ENCODE results near the gene TMEM115. TPM values are rescaled to one million over a fixed set of nuclear protein-coding genes. Genes with fewer than 3 reads are reported as not detected.
A peak's percentile ranks its signal among the peaks of the same experiment; 100 is the strongest.

TMEM115 gene
- total RNA-seq, 1 donor from 2014 or later = 55.7 TPM

GRCh38 chr3:50370594-50370993, 11.3 kb upstream of the TMEM115 start:
- Histone ChIP-seq H3K27me3 (no peaks in the 10 kb centered on the region), H3K27ac (no peak overlapping the region), H3K4me1 (peaks cover 0 to 3% of the 10 kb centered on the region in 2 donors), H3K9me3 (no peaks in the 10 kb centered on the region), H3K4me3 (no peak overlapping the region), H3K36me3 (no peaks in the 10 kb centered on the region)
- DNase-seq (ENCODE audit: low spot score in 2 of 2) = no peak
- TF ChIP-seq CTCF (IDR thresholded peaks at IDR 0.05) = no peak
- intact Hi-C loops (cut with DNase I) = no loop called here

DNA sequence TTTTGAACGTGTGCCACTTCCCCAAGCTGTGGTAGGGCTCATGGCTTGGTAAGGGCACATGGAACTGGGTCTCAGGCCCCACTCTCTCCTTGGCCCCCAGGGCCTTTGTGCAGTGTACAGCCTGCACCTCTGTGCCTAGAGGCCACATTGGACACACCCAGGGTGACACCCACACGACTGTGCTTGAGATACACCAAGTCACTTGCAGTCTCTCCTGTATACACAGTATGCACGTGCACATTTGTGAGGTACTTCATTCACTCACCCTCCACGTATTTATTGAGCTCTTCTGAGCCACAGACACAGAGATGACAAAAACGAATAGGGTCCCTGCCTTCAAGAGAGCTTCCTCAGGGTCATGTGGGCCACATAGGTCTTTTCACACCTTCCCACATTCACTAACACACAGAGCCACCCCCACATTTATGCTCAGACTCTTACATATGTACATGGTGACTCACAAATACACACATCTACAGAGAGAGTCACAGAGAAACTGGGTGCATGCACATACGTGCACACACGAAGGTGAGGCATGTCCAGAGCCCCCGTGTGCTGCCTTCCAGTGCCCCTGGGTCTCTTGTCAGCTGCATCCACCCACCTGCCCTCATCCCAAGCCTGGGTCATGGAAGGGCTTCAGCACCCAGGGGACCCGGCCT, 9.8 kb upstream of the TMEM115 start:
- DNase-seq (ENCODE audit: low spot score in 2 of 2) = no peak
- H3K4me3 ChIP-seq = no peak overlapping the region
- H3K4me1 ChIP-seq = peaks cover 0 to 14% of the 10 kb centered on the region in 2 donors
- no peaks in the 10 kb centered on the region for H3K9me3 ChIP-seq
- H3K27me3 ChIP-seq = no peaks in the 10 kb centered on the region
- intact Hi-C loops (cut with DNase I) = no loop called here
- TF ChIP-seq CTCF (IDR thresholded peaks at IDR 0.05) = no peak
- H3K27ac ChIP-seq = no peak overlapping the region
- no peaks in the 10 kb centered on the region for H3K36me3 ChIP-seq

GRCh38 chr3:50365842-50366220, 6.5 kb upstream of the TMEM115 start:
- Histone ChIP-seq H3K27ac (no peak overlapping the region), H3K4me1 (peaks cover 0 to 14% of the 10 kb centered on the region in 2 donors), H3K27me3 (no peaks in the 10 kb centered on the region), H3K36me3 (no peaks in the 10 kb centered on the region), H3K9me3 (no peaks in the 10 kb centered on the region), H3K4me3 (peak overlapping the region; percentile 65 to 73)
- no peak for DNase-seq (ENCODE audit: low spot score in 2 of 2)
- TF ChIP-seq CTCF (IDR thresholded peaks at IDR 0.05) = no peak
- intact Hi-C loops (cut with DNase I) = loop anchor here (2.0 kb wide), 1 partner anchor 137 kb away; the partner anchor contains the start of gene CACNA2D2

DNA sequence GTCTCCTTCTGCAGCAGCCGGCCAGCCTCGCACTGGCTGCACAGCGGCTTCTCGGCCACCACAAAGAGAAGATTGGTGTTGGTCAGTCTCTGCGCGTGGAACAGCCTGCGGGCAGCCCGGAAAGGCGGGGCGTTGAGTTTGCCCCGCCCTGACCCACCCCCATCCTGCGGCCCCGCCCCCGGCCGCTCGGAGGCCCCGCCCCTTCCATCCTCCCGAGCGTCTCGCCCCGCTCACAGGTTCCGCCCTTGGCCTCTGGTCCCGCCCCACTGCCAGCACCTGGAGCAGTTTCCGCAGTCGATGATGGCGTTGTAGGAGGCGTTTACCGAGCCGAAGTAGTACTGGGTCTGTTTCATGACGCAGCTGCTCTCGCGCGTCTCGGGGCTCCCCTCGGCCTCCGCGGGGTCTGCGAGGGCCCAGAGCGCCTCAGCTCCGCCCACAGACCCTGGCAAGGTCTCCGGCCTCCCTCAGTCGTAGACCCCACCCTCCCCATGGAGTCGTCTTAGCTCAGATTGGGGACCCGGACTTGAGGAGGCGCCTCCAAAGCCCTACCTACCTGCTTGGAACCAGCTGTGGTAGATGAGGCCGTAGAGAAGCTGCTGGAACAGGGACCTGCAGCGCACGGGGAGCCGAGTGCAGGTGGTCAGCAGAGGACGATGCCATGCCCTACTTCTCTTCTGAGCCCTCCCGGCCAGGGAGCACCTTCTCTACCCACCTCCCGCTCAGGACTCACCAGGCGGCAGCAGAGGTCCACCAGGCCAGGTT, 5.9 kb upstream of the TMEM115 start:
- Histone ChIP-seq H3K27ac (peak overlapping the region in 1 of 2 donors; percentile 56), H3K27me3 (no peaks in the 10 kb centered on the region), H3K4me1 (peaks cover 0 to 14% of the 10 kb centered on the region in 2 donors), H3K36me3 (no peaks in the 10 kb centered on the region), H3K9me3 (no peaks in the 10 kb centered on the region), H3K4me3 (peak overlapping the region; percentile 65 to 73)
- no peak for TF ChIP-seq CTCF (IDR thresholded peaks at IDR 0.05)
- peak; percentile 57 to 87 for DNase-seq (ENCODE audit: low spot score in 2 of 2)
- intact Hi-C loops (cut with DNase I) = loop anchor here (2.0 kb wide), 1 partner anchor 138 kb away; the partner anchor contains the start of gene CACNA2D2

GRCh38 chr3:50364573-50365079, 5.3 kb upstream of the TMEM115 start:
- no peaks in the 10 kb centered on the region for H3K9me3 ChIP-seq
- H3K4me3 ChIP-seq = peak overlapping the region; percentile 65 to 73
- DNase-seq (ENCODE audit: low spot score in 2 of 2) = no peak
- H3K27ac ChIP-seq = no peak overlapping the region
- no peaks in the 10 kb centered on the region for H3K27me3 ChIP-seq
- H3K36me3 ChIP-seq = no peaks in the 10 kb centered on the region
- intact Hi-C loops (cut with DNase I) = loop anchor here (2.0 kb wide), 1 partner anchor 138 kb away; the partner anchor contains the start of gene CACNA2D2
- no peak for TF ChIP-seq CTCF (IDR thresholded peaks at IDR 0.05)
- H3K4me1 ChIP-seq = peaks cover 0 to 14% of the 10 kb centered on the region in 2 donors
